HK-2 (cell line): ENCODE measurements around the gene GUCA2B.

Source experiments
- DNase-seq: peaks from one replicate; pipeline ENCODE4 v3.0.0-alpha.2; 2018; ENCODE audit not compliant: unreplicated experiment

Gene GUCA2B

GRCh38 chr1:42184616-42185015 is 31.4 kb downstream of the GUCA2B start:
- DNase-seq, result no peak

GRCh38 chr1:42186152-42186551 is 32.9 kb downstream of the GUCA2B start:
- DNase-seq, result no peak

- no peak for DNase-seq
Observed at GRCh38 chr1:42189931-42190853, 37.0 kb downstream of the GUCA2B start.

GRCh38 chr1:42191319-42191718 is 38.1 kb downstream of the GUCA2B start:
- no peak for DNase-seq

GRCh38 chr1:42192106-42192505 is 38.9 kb downstream of the GUCA2B start:
- DNase-seq, result no peak

GRCh38 chr1:42195841-42196240 is 42.6 kb downstream of the GUCA2B start:
- DNase-seq, result no peak

GRCh38 chr1:42198251-42198650 is 45.0 kb downstream of the GUCA2B start:
- no peak for DNase-seq

- no peak for DNase-seq
Observed at GRCh38 chr1:42201986-42202385, 48.8 kb downstream of the GUCA2B start.
